H1 (cell line): ENCODE data around the gene GANC. TPM values are rescaled to one million over a fixed set of nuclear protein-coding genes. Genes with fewer than 3 reads are reported as not detected.

Experiments
- ATF2 ChIP-seq: IDR thresholded peaks from 2 replicates; pipeline ENCODE4 v1.6.1; 2012; ENCODE audit warnings: low read length, inconsistent platforms
- CTCF ChIP-seq, 3 experiments: IDR thresholded peaks; 1 replicate in 2 of 3; 2 replicates in 1 of 3; pipeline versions ENCODE4 v1.5.1 to v1.6.1; 2011; ENCODE audit warnings: low read length in 3 of 3, mild to moderate bottlenecking in 3 of 3, inconsistent platforms in 2 of 3, low read depth in 1 of 3, moderate library complexity in 1 of 3; ENCODE audit not compliant: insufficient read depth in 1 of 3; ENCODE audit errors: control extremely low read depth in 1 of 3
- GTF2F1 ChIP-seq: IDR thresholded peaks from 2 replicates; pipeline ENCODE4 v1.6.1; 2012; ENCODE audit warnings: low read depth, low read length, improper control_type of control experiment, borderline replicate concordance
- JUND ChIP-seq: IDR thresholded peaks from 2 replicates; pipeline ENCODE4 v1.6.1; 2011; ENCODE audit warnings: mild to moderate bottlenecking, improper control_type of control experiment, low read length
- polyA plus RNA-seq, 7 experiments: library from polyadenylated mRNA; depleted of rRNA in 3 of 7; stranded (reverse) in 5 of 7; unstranded in 2 of 7; fragments of >200 nt in 5 of 7; fragments of 200-250 nt in 2 of 7; gene quantifications; 1 replicate in 5 of 7; 2 replicates in 1 of 7; 4 replicates in 1 of 7; pipeline versions ENCODE4 v1.2.1 to v1.2.3, GENCODE V29; 2011 to 2013; ENCODE audit warnings: missing spikeins in 2 of 7, mixed read lengths in 2 of 7
- total RNA-seq: library from RNA; stranded (reverse); fragmentation: NEBNext Ultra II Directional; extraction: Animal tissue kit (Norgen Biotek cat#: 25700); gene quantifications from 2 replicates; pipeline ENCODE4 v1.2.1, GENCODE V29; 2021

GANC gene
- total and polyA plus RNA-seq, 2 of the 8 experiments (the other 6 are each of a cell fraction or from before 2014, with no cell fraction given) = 6.8 to 14.4 TPM

- TF ChIP-seq ATF2 (no peak), JUND (no peak), GTF2F1 (no peak), CTCF (IDR thresholded peaks at IDR 0.05; ENCODE audit: control extremely low read depth in 1 of 3, insufficient read depth in 1 of 3, low read depth in 1 of 3, low read length in 3 of 3) (no peak)
Observed at GRCh38 chr15:42401544-42402454, 128.8 kb downstream of the GANC start (continued).
